GM19452 (cell line): ENCODE results near the gene DNAJC5.
"Not testable (repeated sequence)": the region's sequence is repeated elsewhere in the genome, so short reads cannot be mapped to it uniquely, and the experiment has no call there.

Source experiments
- ATAC-seq: cut with Tn5 transposase; IDR thresholded peaks from one replicate; pipeline ENCODE4 v1.9.1; 2021; ENCODE audit not compliant: unreplicated experiment

Gene DNAJC5

DNA sequence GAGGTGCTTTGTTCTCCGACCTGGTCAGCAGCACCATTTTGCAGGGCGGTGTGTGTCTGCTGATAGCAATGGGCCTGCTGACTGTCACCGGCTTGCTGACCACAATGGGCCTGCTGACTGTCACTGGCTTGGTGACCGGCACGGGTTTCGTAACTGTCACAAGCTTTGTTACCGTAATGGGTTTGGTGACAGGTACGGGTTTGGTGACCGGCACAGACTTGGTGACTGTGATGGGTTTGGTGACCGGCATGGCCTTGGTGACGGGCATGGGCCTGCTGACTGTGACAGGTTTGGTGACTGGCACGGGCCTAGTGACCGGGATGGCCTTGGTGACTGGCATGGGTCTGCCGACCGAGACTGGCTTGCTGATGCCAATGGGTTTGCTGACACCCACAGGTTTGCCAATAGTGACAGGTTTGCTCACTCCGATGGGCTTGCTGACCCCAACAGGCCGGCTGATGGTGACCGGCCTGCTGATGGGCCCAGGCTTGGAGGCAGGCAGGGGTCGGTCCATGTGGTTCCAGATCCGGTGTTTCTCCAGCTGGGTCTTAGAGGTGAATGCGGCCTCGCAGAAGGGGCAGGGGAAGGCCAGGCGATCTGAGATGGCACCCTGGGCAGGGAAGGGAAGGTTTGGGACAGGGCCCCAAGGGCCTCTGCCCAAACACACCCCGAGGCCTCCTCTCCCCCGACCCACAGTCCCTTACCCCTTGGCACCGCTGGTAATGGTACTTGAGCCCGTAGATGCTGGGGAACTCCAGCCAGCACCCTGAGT, 71.4 kb downstream of the DNAJC5 start:
- no peak for ATAC-seq

DNA sequence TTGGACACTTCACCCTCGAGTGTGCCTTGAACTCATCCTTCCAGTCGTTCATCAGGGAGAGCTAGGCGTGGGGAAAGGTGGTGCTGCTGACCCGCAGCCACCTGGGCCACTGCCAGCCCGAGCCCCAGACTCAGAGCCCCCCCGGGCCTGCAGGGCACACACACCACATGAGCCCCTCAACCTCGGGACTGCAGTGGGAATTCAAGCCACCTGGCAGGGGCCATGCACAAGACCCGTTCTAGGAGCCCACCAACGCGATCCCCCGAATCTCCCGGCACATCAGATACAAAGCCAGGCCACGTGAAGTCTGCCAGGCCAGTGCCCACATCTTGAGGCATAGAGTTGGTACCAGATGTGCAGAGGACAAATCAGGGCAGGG, 72.0 kb downstream of the DNAJC5 start:
- no peak for ATAC-seq

DNA sequence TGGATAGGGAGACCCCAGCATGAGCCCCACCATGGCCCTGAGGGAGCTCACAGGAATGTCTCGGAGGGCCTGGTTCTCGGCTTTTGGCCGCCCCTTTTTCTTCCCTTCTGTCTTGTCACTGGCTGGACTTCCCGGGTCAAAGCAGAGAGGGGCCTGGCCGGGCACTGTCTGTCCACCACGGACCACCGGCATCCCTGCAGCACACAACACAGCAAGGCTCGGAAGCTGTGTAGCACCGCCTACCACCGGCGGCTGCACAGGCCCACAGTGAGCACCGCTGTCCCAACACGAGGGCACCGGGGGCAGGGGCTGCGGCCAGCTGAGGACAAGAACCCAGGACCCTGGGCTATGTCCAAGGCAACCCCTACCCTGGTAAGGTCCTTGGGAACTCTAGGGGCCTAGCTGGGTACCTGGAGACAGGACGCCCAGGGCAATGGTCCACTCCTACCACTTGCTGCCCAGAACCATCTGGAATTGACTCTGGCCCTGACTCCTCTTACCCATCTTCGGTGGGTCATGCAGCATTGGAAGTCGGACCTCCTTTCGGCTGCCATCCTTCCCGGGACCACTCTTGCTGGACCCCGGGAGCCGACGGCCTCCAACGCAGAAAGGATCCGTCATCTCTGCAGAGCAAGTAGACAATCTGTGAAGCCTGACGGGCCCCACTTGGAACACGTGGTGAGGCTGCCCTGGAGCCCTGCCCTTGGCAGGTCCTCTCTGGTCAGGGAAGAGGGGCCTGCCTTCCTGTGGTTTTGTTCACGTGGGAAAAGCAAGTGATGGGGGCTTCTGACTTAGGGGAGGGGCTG, 72.6 kb downstream of the DNAJC5 start:
- no peak for ATAC-seq

DNA sequence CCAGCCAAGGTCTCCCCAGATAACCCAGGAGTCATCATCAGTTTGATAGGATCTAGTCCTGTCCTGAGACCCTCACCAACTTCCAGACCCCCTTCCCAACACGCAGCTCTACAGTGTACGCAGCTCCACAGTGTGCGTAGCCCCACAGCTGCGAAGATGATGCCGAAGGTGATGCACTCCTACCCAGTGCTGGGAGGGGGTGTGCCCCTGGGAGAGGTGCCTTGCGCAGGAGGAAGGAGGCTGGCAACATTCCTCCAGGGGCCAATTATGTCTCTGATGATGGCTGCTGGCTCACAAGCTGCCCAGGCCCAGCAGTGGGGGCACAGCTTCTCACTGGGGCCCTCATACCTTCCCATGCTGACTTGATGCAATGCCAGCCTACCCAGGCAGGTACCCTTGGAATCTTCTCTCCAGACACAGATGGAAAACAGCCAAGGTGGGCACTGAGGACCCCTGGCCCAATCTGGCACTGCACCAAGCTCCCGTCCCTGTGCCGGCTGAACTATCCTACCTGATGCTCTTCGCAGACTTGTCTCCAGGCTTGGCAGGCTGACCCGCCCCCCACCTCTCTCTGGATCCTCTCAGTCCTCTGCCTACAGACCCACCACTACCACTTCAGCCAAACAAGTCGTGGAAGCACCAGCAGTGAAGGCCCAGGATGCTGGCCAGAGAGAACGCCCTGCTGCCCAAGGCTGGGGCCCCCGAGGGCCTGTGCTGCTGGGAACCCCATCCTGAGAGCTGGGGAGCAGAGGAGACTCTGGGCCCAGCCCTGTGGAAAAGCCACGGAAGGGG, 73.4 kb downstream of the DNAJC5 start:
- no peak for ATAC-seq

DNA sequence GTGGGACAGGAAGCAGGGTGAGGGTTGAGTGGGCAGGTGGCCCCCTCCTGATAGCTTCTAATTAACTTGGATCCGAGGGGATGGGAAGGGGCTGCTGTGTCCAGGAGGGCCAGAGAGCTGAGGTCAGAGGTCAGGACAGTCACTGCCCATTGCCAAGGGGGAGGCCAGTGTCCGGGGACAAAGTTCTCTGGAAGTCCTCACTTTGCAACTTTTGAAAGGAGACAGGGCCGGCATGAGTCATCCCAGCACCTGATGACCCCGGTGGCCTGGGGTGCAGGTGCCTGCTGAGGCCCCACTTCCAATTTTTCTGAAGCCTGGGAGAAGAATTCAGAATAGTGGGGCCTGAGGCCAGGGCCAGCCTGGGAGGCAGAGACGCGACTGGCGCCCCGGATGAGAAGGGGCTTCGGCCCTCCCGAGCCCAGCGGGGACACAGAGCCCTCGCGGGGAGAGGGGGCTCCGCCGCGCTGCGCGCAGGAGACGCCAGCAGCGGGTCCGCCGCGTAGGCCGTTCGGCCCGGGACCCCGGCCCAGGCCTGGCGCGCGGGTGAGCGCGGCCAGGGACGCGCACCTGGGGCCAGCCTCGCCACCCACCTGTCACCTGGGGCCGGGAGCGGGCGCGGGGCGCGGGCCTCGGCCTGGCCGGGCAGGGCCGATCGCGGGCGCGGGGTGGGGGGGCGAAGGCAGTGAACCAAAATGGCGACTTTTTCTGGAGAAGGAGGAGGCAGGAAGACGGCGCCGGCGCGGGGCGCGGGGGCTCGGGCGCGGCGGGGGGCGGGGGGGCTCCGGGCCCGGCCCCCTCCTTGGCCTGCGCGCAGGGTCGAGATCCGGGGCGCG, 74.2 kb downstream of the DNAJC5 start:
- ATAC-seq = no peak

DNA sequence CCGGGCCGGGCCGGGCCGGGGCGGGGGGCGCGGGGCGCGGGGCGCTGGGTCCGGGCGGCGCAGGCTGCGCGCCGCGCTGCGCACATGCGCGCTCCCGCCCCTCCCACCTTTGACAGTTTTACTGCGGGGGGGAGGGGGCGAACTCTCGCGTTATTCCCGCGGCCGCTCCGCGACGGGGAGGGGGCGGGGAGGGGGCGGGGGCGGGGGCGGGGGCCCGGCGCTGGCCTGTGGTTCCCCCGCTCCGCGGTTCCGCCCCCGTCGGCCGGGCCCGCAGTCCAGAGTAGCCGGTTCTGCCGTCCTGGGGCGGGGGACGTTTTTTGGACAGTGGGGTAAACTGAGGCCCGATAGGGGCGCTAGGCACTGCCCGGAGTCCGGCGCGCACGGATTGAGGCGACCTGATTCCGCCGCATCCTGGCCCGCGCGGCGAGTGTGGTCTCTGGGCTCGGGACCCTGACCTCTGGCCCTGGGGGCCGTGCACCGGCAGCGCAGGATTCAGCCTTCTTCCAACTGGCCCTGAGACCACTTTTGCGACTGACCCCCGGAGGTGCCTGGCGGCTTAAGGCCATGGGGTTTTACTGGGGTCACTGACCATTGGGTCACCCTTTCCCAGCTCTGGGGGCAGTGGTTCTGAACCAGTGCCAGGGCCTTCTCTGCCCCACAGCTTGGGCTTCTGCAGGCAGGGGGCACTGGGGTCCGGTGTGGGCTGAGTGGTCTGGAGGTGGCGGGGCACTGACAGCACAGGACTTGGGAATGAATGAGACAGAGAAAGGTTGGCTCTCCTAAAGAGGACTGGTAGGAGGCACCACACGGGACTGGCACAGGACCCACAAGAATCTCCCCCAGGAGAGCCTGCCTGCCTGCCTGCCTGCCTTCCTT, 75.2 kb downstream of the DNAJC5 start, which contains the start of gene ZNF512B:
ZNF512B (minus strand) TSS at position 93 of the 876 bp plus-strand sequence. CDS start 1,980 bp downstream, outside the sequence.
- ATAC-seq = no peak

DNA sequence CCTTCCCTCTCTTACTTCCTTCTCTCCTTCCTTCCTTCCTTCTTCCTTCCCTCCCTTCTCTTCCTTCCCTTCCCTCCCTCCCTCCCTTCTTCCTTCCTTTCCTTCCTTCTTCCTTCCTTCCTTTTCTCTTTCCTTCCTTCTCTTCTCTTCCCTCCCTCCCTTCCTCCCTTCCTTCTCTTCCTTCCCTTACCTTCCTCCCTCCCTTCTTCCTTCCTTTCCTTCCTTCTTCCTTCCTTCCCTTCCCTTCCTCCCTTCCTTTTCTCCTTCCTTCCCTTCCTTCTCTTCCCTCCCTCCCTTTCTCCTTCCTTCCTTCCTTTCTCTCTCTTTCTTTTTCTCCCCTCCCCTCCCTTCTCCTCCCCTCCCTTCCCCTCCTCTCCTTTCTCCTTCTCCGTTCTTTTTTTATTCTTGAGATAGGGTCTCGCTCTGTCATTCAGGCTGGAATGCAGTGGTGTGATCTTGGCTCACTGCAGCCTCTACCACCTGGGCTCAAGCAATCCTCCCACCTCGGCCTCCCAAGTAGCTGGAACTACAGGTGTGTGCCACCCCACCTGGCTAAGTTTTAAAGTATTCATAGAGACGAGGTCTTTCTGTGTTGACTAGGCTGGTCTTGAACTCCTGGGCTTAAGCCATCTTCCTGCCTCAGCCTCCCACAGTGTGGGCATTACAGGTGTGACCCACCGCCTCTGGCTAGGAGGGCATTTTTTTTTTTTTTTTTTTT, 75.9 kb downstream of the DNAJC5 start:
- ATAC-seq = no peak

DNA sequence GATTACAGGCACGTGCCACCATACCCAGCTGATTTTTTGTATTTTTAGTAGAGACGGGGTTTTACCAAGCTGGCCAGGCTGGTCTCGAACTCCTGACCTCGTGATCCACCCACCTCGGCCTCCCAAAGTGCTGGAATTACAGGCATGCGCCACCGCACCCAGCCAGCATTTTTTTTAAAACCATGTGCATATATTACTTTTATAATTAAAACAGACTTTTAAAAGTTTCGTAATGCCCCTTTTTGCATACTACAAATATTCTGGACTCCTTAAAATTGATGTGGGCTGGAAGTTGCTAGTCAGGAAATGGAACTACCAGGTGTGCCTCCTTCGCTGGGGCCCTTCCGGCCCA, 77.0 kb downstream of the DNAJC5 start:
- not testable (repeated sequence) for ATAC-seq

DNA sequence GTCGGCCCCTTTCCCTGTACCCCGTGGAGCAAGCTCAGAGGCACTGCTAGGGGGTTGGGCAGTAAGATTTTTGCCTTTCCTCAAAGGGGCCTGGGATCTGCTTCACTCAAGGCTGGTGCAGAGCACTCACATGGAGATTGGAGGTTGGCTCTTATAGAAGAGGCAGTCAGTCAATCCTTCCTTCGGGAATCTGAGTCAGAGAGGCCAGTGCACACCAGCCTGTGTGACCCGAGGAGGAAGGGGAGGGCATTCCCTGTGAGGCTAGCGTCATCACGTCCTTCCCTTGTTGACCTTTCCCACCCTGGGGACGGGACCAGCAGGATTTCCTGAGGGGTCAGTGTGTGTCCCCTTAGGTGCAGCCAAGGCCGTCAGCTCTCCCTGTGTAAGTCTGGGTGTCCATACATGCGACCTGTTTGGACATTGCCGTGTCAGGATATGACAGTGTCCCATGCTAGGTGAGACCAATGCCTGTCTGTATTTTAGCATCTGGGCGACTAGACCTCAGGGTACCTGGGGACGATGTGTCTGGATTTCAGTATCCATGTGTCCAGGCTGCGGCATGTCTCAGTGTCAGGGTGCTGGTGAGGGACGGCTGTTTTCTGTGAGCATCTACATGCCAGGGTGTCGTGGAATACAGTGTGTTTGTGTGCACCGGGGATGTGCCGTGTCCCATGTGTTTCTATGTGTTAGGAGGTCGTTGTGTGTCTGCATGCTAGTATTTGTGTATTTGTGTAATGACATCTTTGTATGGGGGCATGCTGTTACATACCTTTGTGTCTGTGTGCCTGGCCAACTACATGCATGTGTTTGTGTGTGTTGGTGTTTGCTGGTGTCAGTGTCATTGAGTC, 77.6 kb downstream of the DNAJC5 start:
- ATAC-seq = no peak

DNA sequence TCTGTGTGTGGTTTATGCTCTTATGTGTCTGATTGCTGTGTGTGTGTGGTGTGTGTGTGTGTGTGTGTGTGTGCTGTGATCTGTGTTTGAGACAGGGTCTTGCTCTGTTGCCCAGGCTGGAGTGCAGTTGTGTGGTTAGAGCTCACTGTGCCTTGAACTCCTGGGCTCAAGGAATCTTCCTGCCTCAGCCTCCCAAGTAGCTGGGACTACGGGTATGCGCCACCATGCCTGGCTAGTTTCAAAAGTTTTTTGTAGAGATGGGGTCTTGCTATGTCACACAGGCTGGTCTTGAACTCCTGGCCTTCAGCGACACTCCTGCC, 78.2 kb downstream of the DNAJC5 start:
- ATAC-seq = no peak

DNA sequence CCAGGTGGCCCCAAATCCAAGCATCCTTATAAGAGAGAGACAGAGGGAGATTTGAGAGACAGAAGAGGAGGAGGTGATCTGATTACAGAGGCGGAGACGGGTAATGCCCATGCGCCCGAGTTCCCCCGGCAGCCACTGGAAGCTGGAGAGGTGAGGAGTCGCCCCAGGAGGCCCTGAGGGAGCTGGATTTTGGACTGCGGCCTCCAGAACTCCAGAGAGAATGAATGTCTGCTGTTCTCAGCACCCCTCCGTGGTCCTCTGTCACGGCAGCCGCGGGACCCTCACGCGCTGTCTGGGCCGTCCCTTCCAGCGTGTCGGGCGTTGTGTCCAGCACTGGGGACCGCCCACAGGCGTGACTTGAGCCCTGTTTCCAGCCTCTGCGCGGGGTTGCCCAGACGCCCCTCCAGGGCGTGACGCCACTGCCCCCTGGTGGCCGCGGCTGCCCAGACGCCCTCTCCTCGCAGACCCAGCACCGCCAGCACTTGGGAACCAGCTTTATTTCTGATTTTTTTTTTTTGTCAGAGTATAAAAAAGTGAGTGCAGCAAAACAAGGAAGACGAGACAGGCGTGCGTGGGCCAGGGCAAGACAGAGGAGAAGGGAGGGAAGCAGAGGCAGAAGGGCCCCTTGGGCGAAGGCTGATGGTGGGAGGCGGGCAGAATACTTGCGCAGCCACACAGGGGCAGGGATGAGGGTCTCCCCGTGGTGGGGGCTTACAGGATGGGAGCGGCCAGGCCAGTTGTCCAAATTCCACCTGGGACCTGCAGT, 78.9 kb downstream of the DNAJC5 start:
- ATAC-seq = no peak

DNA sequence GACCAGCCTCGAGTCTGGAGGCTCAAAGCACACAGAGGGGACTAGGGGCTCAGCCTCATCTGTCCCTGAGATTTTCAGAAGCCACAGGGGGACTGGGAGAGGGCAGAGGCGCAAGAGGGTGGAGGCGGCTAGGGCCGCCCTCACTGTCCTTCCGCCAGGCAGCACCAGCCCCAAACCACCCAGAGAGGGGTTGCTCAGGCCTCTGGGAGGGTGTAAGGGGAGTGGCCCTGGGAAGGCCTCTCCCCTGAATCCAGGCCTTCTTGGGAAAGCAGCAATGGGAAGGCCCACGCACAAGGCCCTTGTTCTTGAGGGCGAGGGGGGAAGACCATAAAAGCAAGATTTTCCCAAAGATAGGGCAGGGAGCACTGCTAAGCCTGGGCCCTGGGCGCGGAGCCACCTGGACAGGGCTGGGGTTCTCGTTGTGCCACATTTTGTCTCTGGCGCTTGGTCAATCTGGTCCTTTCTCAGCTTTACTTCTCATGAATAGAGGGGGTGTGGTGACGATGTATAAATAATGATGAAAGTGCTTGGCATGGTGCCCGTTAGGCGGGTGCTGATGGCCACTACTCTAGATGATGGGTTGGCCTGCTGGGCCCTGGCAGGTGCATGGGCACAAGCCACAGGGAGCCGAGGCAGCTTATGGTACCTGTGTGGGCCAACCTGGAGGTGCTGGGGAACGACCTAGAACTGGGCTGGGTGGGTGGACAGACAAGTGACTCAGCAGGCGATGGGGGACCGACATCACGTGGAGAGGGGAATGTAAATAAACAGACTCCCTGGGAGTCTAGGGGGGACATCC, 79.7 kb downstream of the DNAJC5 start:
- ATAC-seq = no peak

DNA sequence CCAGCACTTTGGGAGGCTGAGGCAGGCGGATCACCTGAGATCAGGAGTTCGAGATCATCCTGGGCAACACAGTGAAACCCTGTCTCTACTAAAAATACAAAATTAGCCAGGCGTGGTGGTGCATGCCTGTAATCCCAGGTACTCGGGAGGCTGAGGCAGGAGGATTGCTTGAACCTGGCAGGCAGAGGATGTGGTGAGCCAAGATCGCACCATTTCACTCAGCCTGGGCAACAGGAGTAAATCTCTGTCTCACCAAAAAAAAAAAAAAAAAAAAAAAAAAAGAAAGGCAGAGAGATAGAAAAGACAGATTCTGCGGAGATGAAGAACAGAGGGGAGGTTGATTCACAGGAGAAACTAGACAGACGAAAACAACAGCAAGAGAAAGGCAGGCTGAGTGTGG, 81.6 kb downstream of the DNAJC5 start:
- not testable (repeated sequence) for ATAC-seq

DNA sequence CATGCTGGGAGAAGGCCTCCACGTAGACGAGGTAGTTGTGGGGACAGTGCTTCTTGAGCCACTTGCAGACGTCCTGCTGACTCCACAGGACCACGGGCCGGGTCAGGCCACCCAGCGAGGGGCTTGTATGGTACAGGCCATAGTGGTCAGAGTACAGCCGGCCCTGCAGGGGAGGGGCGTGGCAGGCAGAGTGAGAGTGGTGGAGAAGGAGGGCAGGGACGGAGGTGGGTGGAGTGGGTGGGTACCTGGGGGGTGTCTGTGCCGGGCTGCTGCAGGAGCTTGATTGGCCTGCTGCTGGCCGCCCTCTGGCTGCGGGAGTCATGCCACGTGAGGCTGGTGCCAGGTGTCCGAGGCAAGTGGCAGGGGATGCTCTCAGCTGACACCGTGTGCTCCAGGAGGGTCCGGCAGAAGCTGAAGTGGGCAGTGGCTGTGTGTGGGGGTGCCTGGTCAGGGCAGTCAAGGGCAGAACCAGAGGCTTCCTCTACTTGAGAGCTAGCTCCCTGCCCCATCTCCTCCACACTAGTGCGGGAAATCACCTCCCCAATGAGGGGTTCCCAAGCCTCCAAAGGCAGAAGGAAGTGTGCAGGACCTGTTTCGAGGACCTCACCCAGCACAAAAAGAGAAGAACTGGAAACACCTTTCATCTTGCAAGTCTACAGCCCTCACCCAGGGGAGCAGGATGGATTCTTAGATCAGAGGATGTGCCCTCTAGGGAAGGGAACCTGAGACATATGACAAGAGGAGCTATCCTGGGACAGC, 82.2 kb downstream of the DNAJC5 start:
- ATAC-seq = no peak

DNA sequence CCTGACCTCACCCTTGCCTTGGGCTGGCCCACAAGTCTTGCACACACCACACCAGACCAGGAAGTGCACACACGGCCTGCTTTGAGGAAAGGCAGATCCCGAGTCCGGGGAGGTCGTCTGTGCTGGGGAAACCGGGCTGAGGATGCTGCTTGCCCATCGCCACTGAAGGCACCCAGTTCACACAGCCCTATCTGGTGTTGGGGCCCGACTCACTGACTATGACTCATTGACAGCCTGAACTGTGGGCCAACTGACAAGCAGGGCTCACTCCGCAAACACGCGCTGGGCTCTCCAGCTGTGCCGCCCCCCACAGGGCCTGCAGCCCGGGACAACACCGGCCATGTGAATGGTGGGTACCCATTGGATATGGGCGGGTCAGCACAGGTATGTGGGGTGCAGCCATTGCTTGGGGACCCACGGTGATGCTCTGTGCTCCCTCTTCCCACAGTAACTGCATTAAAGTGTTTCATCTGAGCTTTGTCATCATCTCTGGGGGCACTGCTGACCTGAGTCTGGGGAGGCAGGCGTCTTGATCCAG, 82.9 kb downstream of the DNAJC5 start:
- no peak for ATAC-seq
